SJSA1 (cell line): ENCODE results near the gene NAV3. TPM values are rescaled to one million over a fixed set of nuclear protein-coding genes. Genes with fewer than 3 reads are reported as not detected.

Experiments used
- DNase-seq, 2 experiments: peaks; one replicate each; pipeline ENCODE4 v3.0.0-alpha.2; 2015 to 2020; ENCODE audit warnings: low spot score in 2 of 2, low read depth in 1 of 2
- H3K27ac ChIP-seq: fragments of 250-450 bp; sonication (Bioruptor Pico); 2 replicates; pipeline ENCODE4 v1.5.1; 2020; ENCODE audit warnings: mild to moderate bottlenecking, moderate library complexity
- H3K27me3 ChIP-seq: fragments of 250-450 bp; sonication (Bioruptor Pico); replicated peaks from 2 replicates; pipeline ENCODE4 v1.5.1; 2020; ENCODE audit warnings: mild to moderate bottlenecking, moderate library complexity
- H3K36me3 ChIP-seq: fragments of 250-450 bp; sonication (Bioruptor Pico); 2 replicates; pipeline ENCODE4 v1.5.1; 2020; ENCODE audit warnings: mild to moderate bottlenecking
- H3K4me1 ChIP-seq: fragments of 250-450 bp; sonication (Bioruptor Pico); replicated peaks from 2 replicates; pipeline ENCODE4 v1.6.1; 2021; ENCODE audit warnings: mild to moderate bottlenecking
- H3K4me3 ChIP-seq: fragments of 250-450 bp; sonication (Bioruptor Pico); 2 replicates; pipeline ENCODE4 v1.5.1; 2020; ENCODE audit warnings: mild to moderate bottlenecking
- H3K9me3 ChIP-seq: fragments of 250-450 bp; sonication (Bioruptor Pico); replicated peaks from 2 replicates; pipeline ENCODE4 v1.5.1; 2020; ENCODE audit warnings: mild to moderate bottlenecking
- total RNA-seq: library from RNA; depleted of rRNA; stranded (reverse); fragments of >200 nt; shearing (Covaris generic); gene quantifications from 2 replicates; pipeline ENCODE4 v1.2.3, GENCODE V29; 2014

The NAV3 gene
- total RNA-seq, 1 experiment from 2014 or later, result 58.0 TPM

GRCh38 chr12:78198896-78199295, 368.2 kb downstream of the NAV3 start:
- peaks cover 17% of the 10 kb centered on the region for H3K36me3 ChIP-seq
- no peak overlapping the region for H3K27ac ChIP-seq
- no peak for DNase-seq
- no peaks in the 10 kb centered on the region for H3K9me3 ChIP-seq
- H3K27me3 ChIP-seq, result no peaks in the 10 kb centered on the region
- H3K4me3 ChIP-seq, result no peak overlapping the region
- no peaks in the 10 kb centered on the region for H3K4me1 ChIP-seq

DNA sequence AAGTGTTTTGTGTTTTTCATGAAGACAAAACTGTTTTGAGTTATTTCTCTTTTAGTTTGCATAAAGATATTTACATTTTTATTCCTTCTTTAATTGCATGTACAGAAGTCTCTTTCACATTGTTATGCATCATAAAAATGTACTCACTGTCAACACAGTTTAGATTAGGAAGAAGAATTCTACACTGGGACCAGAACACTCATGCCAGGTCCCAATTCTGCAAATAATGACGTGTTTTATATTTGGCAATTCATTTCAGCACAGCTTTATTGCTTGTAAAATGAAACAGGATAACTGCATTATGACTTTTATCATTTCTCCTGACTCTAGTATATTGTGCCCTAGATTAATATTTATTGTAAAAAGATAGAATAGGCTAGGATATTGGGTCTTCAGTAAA, 369.2 kb downstream of the NAV3 start:
- no peaks in the 10 kb centered on the region for H3K9me3 ChIP-seq
- H3K27ac ChIP-seq, result no peak overlapping the region
- H3K4me1 ChIP-seq, result no peaks in the 10 kb centered on the region
- DNase-seq, result no peak
- no peak overlapping the region for H3K4me3 ChIP-seq
- H3K27me3 ChIP-seq, result no peaks in the 10 kb centered on the region
- peaks cover 12% of the 10 kb centered on the region for H3K36me3 ChIP-seq

- DNase-seq, result no peak
- Histone ChIP-seq H3K36me3 (peaks cover 22% of the 10 kb centered on the region), H3K4me3 (no peak overlapping the region), H3K27me3 (no peaks in the 10 kb centered on the region), H3K27ac (no peak overlapping the region), H3K9me3 (no peaks in the 10 kb centered on the region), H3K4me1 (no peaks in the 10 kb centered on the region)
These were observed 374.2 kb downstream of the NAV3 start for GRCh38 chr12:78204926-78205325.

DNA sequence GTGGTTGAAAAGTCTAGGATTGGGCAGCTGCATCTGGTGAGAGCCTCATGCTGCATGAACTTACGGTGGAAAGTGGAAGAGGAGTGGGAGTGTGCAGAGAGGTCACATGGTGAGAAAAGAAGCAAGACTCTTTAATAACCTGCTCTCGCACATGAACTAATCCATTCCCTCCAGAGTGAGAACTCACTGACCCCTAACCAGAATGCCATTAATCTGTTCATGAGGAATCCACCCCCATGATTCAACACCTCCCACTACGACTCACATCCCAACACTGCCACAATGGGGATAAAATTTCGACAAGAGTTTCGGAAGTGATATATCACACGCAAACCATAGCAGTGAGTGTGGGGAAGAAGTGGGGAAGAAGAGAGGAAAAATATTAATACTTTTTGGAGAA, 377.4 kb downstream of the NAV3 start:
- Histone ChIP-seq H3K27ac (no peak overlapping the region), H3K4me3 (no peak overlapping the region), H3K9me3 (no peaks in the 10 kb centered on the region), H3K4me1 (peaks cover 4% of the 10 kb centered on the region; the same call in 1 of the 2 replicates), H3K27me3 (no peaks in the 10 kb centered on the region), H3K36me3 (peaks cover 41% of the 10 kb centered on the region)
- DNase-seq, result no peak

GRCh38 chr12:78209846-78210505, 379.3 kb downstream of the NAV3 start:
- Histone ChIP-seq H3K9me3 (no peaks in the 10 kb centered on the region), H3K27ac (no peak overlapping the region), H3K36me3 (peaks cover 41% of the 10 kb centered on the region), H3K27me3 (no peaks in the 10 kb centered on the region), H3K4me3 (no peak overlapping the region), H3K4me1 (peaks cover 4% of the 10 kb centered on the region; the same call in 1 of the 2 replicates)
- no peak for DNase-seq

DNA sequence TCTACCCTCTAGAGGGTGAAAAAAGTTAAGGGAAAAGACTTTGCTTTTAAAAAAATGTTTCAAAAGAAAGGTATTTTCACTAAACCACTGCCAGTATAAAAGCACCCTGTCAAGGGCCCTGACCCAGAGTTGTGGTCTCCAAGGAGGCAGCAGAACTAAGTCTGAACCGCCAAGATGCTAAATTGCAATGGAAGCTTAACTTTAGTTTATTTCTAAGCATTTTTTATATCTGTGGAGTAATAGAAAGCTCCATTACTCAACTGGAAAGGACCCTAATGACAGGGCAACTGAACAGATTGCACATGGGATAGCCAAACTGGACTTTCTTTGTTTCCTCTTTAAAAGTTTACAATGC, 379.8 kb downstream of the NAV3 start:
- Histone ChIP-seq H3K36me3 (peaks cover 41% of the 10 kb centered on the region), H3K27me3 (no peaks in the 10 kb centered on the region), H3K27ac (no peak overlapping the region), H3K4me1 (peaks cover 4% of the 10 kb centered on the region; the same call in 1 of the 2 replicates), H3K4me3 (no peak overlapping the region), H3K9me3 (no peaks in the 10 kb centered on the region)
- DNase-seq, result no peak

GRCh38 chr12:78210894-78211302, 380.2 kb downstream of the NAV3 start:
- H3K36me3 ChIP-seq, result peaks cover 41% of the 10 kb centered on the region
- H3K27ac ChIP-seq, result no peak overlapping the region
- no peaks in the 10 kb centered on the region for H3K27me3 ChIP-seq
- no peaks in the 10 kb centered on the region for H3K9me3 ChIP-seq
- peak in 1 of 2 experiments; percentile 11 for DNase-seq
- peaks cover 4% of the 10 kb centered on the region; the same call in 1 of the 2 replicates for H3K4me1 ChIP-seq
- no peak overlapping the region for H3K4me3 ChIP-seq

DNA sequence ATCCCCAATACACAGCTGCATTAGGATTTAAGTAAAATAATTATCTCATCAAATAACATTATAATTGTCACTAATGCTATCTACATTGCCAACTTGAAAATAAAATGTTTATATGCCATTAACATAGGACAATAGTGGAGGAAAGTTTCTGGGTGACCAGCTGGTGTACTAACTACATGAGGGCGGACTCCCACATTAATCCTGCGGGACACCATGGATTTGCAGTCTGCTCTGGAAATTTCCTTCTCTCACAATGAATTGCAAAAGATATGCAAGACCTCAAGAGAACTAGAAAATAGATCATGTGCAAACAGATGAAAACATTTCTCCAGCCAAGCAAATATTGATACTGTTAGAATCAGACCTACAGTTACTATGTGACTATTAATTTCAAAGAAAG, 390.1 kb downstream of the NAV3 start:
- Histone ChIP-seq H3K36me3 (no peaks in the 10 kb centered on the region), H3K4me1 (no peaks in the 10 kb centered on the region), H3K9me3 (no peaks in the 10 kb centered on the region), H3K27ac (no peak overlapping the region), H3K27me3 (no peaks in the 10 kb centered on the region), H3K4me3 (no peak overlapping the region)
- no peak for DNase-seq

- no peaks in the 10 kb centered on the region for H3K9me3 ChIP-seq
- no peaks in the 10 kb centered on the region for H3K4me1 ChIP-seq
- no peak overlapping the region for H3K27ac ChIP-seq
- no peak overlapping the region for H3K4me3 ChIP-seq
- H3K36me3 ChIP-seq, result no peaks in the 10 kb centered on the region
- H3K27me3 ChIP-seq, result no peaks in the 10 kb centered on the region
- DNase-seq, result no peak
These were observed 393.5 kb downstream of the NAV3 start for GRCh38 chr12:78224154-78224553.

DNA sequence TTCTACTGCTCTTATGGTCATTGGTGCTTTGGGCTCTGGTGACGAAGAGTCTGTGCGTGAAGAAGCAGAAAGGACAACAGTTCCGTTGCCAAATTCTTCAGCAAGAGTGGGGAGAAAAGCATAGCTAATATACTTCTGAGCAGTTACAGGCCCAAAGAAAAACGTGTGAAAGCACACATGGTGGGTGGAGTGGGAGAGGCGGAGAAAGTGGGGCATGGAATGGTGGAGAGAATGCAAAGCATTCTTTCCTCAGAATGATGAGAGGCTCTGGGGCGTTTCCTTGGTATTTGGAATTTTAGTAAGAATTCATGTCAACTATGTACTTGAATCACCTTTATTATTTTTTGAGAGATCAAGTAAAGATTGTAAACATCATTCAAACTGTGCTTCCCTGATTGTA, 396.1 kb downstream of the NAV3 start:
- no peak for DNase-seq
- H3K9me3 ChIP-seq, result no peaks in the 10 kb centered on the region
- H3K4me1 ChIP-seq, result no peaks in the 10 kb centered on the region
- no peaks in the 10 kb centered on the region for H3K36me3 ChIP-seq
- no peak overlapping the region for H3K4me3 ChIP-seq
- no peak overlapping the region for H3K27ac ChIP-seq
- no peaks in the 10 kb centered on the region for H3K27me3 ChIP-seq

GRCh38 chr12:78229591-78230101, 399.0 kb downstream of the NAV3 start:
- no peaks in the 10 kb centered on the region for H3K27me3 ChIP-seq
- no peak overlapping the region for H3K27ac ChIP-seq
- H3K4me3 ChIP-seq, result no peak overlapping the region
- H3K36me3 ChIP-seq, result no peaks in the 10 kb centered on the region
- H3K9me3 ChIP-seq, result no peaks in the 10 kb centered on the region
- H3K4me1 ChIP-seq, result no peaks in the 10 kb centered on the region
- peak in 1 of 2 experiments; percentile 12 for DNase-seq

GRCh38 chr12:78232756-78233155, 402.1 kb downstream of the NAV3 start:
- H3K36me3 ChIP-seq, result no peaks in the 10 kb centered on the region

GRCh38 chr12:78236264-78236663, 405.6 kb downstream of the NAV3 start:
- Histone ChIP-seq H3K27ac (no peak overlapping the region), H3K4me3 (no peak overlapping the region), H3K36me3 (no peaks in the 10 kb centered on the region), H3K4me1 (no peaks in the 10 kb centered on the region), H3K9me3 (no peaks in the 10 kb centered on the region), H3K27me3 (no peaks in the 10 kb centered on the region)
- no peak for DNase-seq

More at GRCh38 chr12:78232756-78233155, 402.1 kb downstream of the NAV3 start:
- Histone ChIP-seq H3K9me3 (no peaks in the 10 kb centered on the region), H3K4me3 (no peak overlapping the region), H3K4me1 (no peaks in the 10 kb centered on the region), H3K27me3 (no peaks in the 10 kb centered on the region), H3K27ac (no peak overlapping the region)
- DNase-seq, result no peak

GRCh38 chr12:78239544-78239943, 408.9 kb downstream of the NAV3 start:
- H3K4me3 ChIP-seq, result no peak overlapping the region
- H3K27ac ChIP-seq, result no peak overlapping the region
- no peak for DNase-seq
- no peaks in the 10 kb centered on the region for H3K4me1 ChIP-seq
- H3K9me3 ChIP-seq, result no peaks in the 10 kb centered on the region
- no peaks in the 10 kb centered on the region for H3K36me3 ChIP-seq
- H3K27me3 ChIP-seq, result no peaks in the 10 kb centered on the region

DNA sequence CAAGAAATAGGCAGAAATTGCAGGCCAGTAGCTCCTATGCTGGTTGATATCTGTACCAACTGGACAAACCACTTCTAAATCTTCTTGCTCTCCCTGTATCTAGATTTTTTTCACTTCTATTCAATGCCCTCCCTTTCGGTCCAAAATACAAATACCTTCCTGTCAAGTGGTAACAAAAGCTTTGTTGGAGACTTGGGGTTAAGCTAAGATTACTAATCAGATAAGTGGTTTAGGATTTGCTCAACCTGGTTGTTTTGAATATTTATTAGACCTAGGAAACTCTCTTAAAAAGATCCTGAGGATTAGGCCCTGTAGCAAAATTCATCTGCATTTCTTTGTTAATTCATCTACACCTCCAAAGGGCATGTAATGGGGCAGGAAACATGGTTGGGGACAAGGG, 410.1 kb downstream of the NAV3 start:
- no peak overlapping the region for H3K4me3 ChIP-seq
- H3K4me1 ChIP-seq, result no peaks in the 10 kb centered on the region
- H3K9me3 ChIP-seq, result no peaks in the 10 kb centered on the region
- no peak for DNase-seq
- no peak overlapping the region for H3K27ac ChIP-seq
- H3K27me3 ChIP-seq, result no peaks in the 10 kb centered on the region
- H3K36me3 ChIP-seq, result no peaks in the 10 kb centered on the region
